Activated T-cell treated with anti-CD3 and anti-CD28 coated beads, Interleukin-2, amount 50 U/mL, for 4 hours (primary cell): Measurements from ENCODE around the gene ACOT7. TPM values are rescaled to one million over a fixed set of nuclear protein-coding genes. Genes with fewer than 3 reads are reported as not detected.

Source experiments
- ATAC-seq, 2 donors: fragments of 200-7000 bp; cut with Tn5 transposase; one replicate each; pipeline ENCODE4 v1.10.0; 2021
- DNase-seq: peaks from one replicate; pipeline ENCODE4 v3.0.0-alpha.2; 2020
- H3K27me3 Mint-ChIP-seq: one replicate; pipeline ENCODE4 v1.8.0; 2021; ENCODE audit warnings: low read depth, mixed read lengths
- H3K36me3 Mint-ChIP-seq: one replicate; pipeline ENCODE4 v1.8.0; 2022; ENCODE audit warnings: mixed read lengths; ENCODE audit not compliant: insufficient read depth
- H3K4me1 Mint-ChIP-seq: one replicate; pipeline ENCODE4 v1.8.0; 2021; ENCODE audit warnings: low read depth, mixed read lengths
- H3K4me3 Mint-ChIP-seq: one replicate; pipeline ENCODE4 v1.8.0; 2021; ENCODE audit warnings: mild to moderate bottlenecking, moderate library complexity, mixed read lengths
- H3K9me3 Mint-ChIP-seq: one replicate; pipeline ENCODE4 v1.8.0; 2021; ENCODE audit warnings: mixed read lengths
- total RNA-seq, 3 donors: library from RNA; stranded (reverse); gene quantifications; one replicate each; pipeline ENCODE4 v1.2.1, GENCODE V29; 2021

Gene ACOT7
- total RNA-seq, 3 donors from 2014 or later, result 92.8 to 112 (median 101) TPM

- ATAC-seq (no peak), DNase-seq (no peak)
- H3K4me1 Mint-ChIP-seq, result peaks cover 3% of the 10 kb centered on the region
- H3K36me3 Mint-ChIP-seq, result peaks cover under 1% of the 10 kb centered on the region
- no peaks in the 10 kb centered on the region for H3K9me3 Mint-ChIP-seq
- H3K27me3 Mint-ChIP-seq, result no peaks in the 10 kb centered on the region
- H3K4me3 Mint-ChIP-seq, result no peak overlapping the region
Measured at GRCh38 chr1:6298940-6299465, 94.6 kb downstream of the ACOT7 start.

DNA sequence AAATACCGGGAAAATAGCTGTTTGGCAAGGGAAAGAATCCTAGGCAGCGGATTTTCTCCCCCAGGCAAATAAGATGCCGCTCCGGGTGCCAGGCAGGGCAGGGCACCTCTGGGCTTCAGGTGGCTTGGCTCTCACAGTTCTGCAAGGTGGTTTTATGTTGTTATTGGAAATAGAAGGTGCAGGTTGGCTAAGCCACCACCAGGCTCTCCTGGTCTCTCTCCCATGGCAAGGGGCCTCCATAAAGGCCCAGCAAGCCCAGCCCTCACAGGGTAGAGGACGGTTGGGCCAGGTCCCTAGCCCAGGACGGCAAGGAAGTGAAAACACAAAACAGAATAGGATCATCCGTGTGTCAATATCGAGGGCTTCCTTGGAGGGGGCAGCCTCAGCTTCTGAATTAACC, 95.0 kb downstream of the ACOT7 start:
- Mint-ChIP-seq H3K4me3 (no peak overlapping the region), H3K27me3 (no peaks in the 10 kb centered on the region), H3K9me3 (no peaks in the 10 kb centered on the region), H3K36me3 (peaks cover 3% of the 10 kb centered on the region), H3K4me1 (peaks cover 3% of the 10 kb centered on the region)
- no peak for ATAC-seq
- no peak for DNase-seq

DNA sequence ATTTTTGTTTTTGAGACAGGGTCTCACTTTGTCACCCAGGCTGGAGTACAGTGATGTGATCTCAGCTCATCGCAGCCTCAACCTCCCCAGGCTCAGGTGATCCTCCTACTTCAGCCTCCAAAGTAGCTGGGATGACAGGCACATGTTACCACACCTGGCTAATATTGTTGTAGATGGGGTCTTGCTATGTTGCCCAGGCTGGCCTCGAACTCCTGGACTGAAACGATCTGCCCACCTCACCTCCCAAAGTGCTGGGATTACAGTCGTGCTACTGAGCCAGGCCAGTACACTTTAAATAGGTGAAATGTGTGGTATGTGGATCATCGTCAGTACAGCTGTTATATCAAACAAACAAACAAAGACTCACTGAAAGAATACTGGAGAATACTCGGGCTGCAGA, 97.7 kb downstream of the ACOT7 start:
- peaks cover 3% of the 10 kb centered on the region for H3K36me3 Mint-ChIP-seq
- H3K4me1 Mint-ChIP-seq, result peaks cover 3% of the 10 kb centered on the region
- DNase-seq (no peak), ATAC-seq (no peak)
- no peaks in the 10 kb centered on the region for H3K27me3 Mint-ChIP-seq
- H3K4me3 Mint-ChIP-seq, result no peak overlapping the region
- H3K9me3 Mint-ChIP-seq, result no peaks in the 10 kb centered on the region

- Mint-ChIP-seq H3K4me3 (no peak overlapping the region), H3K4me1 (peaks cover 3% of the 10 kb centered on the region), H3K36me3 (peaks cover 3% of the 10 kb centered on the region), H3K27me3 (no peaks in the 10 kb centered on the region), H3K9me3 (no peaks in the 10 kb centered on the region)
- ATAC-seq (no peak), DNase-seq (no peak)
Measured at GRCh38 chr1:6294890-6295556, 98.5 kb downstream of the ACOT7 start.

DNA sequence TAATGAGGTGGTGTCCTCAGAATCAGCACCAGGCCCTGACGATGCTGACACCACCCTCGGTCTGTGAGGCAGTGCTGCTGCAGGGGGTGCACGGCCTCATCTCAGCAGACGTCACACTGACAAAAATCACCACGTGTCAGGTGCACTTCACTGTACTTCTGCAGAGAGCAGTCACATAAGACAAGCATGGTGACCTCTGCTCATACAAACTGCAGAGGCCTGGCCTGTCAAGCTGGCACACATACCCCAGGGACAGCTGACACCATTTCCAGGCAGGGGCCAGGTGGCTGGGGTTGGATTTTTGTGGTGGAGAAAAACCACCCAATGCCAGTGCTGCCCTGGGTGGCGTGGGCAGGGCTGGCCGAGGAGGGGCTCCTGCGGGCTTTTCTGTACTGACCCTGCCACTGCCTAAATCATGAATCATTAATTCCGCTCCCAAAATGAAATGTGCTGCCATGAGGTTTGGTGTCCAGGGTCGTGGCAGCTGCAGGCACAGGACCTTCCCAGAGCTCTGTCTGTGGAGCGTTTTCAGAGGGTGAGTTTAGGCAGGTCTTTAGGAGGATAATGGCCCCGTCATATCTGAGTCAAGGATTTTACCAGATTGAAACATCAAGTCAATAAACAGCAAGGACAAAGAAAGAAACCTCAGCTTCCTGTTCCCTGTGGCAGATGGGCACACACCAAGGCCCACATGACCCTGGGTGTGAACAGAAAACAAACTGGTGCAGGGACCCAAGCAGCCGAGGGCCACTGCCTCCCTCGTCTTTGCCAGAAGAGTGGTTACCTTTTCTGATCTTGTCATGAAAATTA, 99.3 kb downstream of the ACOT7 start:
- H3K27me3 Mint-ChIP-seq, result no peaks in the 10 kb centered on the region
- H3K4me1 Mint-ChIP-seq, result peaks cover 3% of the 10 kb centered on the region
- no peak for ATAC-seq
- H3K36me3 Mint-ChIP-seq, result peaks cover 3% of the 10 kb centered on the region
- no peaks in the 10 kb centered on the region for H3K9me3 Mint-ChIP-seq
- DNase-seq, result no peak
- H3K4me3 Mint-ChIP-seq, result no peak overlapping the region

DNA sequence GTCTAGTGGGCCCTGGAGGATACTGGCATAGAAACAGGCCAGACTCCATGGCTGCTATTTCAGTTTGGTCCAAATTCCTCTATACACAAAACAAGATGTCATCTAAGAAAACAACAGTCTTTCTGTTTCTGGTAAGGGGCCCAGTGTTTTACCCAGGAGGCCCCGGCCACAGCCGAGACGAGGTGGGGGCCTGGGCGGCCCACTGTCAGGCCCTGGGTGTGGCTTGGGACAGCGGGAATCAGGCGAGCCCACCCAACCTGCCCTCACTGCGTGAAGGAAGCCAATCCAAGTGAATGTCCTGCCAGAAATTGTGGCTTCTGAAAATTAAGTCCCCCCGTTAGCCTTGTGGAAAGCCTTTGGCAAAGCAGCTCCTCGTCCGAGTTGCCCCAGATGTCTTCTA, 101.5 kb downstream of the ACOT7 start:
- Mint-ChIP-seq H3K4me1 (peaks cover 3% of the 10 kb centered on the region), H3K4me3 (no peak overlapping the region), H3K9me3 (no peaks in the 10 kb centered on the region), H3K27me3 (no peaks in the 10 kb centered on the region), H3K36me3 (peaks cover 3% of the 10 kb centered on the region)
- ATAC-seq (no peak), DNase-seq (no peak)

DNA sequence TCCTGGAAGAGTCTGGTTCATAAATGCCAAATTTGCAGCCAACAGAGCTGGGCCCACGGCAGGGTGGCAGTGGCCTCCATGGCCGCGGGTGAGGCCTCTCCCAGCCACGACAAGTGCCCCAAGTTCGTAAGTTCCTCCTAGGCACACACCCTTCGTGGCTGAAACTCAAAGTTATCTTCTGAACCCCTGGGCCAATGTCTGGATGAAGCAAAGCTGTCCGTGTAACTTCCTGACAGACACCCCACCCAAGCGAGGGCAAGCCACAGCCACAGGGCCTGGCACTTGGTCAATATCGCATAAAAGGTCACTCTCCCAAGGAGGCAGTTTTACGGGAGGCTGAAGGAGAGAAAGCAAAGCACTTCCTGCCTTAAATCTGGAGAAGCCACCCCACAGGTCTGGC, 104.9 kb downstream of the ACOT7 start:
- no peaks in the 10 kb centered on the region for H3K36me3 Mint-ChIP-seq
- no peak overlapping the region for H3K4me3 Mint-ChIP-seq
- DNase-seq (no peak), ATAC-seq (no peak)
- no peaks in the 10 kb centered on the region for H3K9me3 Mint-ChIP-seq
- H3K27me3 Mint-ChIP-seq, result no peaks in the 10 kb centered on the region
- H3K4me1 Mint-ChIP-seq, result no peaks in the 10 kb centered on the region

GRCh38 chr1:6288026-6288425, 105.5 kb downstream of the ACOT7 start:
- no peak for ATAC-seq
- DNase-seq, result no peak
- Mint-ChIP-seq H3K27me3 (no peaks in the 10 kb centered on the region), H3K4me3 (no peak overlapping the region), H3K4me1 (no peaks in the 10 kb centered on the region), H3K36me3 (no peaks in the 10 kb centered on the region), H3K9me3 (no peaks in the 10 kb centered on the region)

DNA sequence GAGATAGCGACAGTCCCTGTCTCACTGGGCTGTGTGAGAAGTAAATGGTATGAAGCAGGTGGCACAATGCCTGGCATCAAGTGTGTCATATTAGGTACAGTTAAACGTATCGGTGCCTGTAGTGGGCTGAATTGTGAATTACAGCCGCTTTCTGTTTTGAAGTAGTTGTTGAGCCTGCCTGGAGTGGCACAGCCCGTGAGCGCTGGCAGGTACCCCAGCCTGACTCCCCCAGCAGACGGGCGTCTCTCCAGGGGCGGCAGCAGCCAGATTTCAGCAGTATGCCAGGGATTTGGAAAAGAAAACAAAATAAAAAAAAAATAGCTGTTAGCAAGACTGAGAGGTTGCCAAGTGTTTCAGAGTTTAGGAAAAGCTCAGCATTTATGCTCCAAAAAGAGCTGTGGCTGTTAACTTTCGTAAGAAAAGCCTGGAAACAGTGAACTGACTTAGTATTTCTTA, 106.1 kb downstream of the ACOT7 start:
- no peaks in the 10 kb centered on the region for H3K27me3 Mint-ChIP-seq
- ATAC-seq (no peak), DNase-seq (no peak)
- no peaks in the 10 kb centered on the region for H3K9me3 Mint-ChIP-seq
- no peak overlapping the region for H3K4me3 Mint-ChIP-seq
- H3K4me1 Mint-ChIP-seq, result no peaks in the 10 kb centered on the region
- H3K36me3 Mint-ChIP-seq, result no peaks in the 10 kb centered on the region

DNA sequence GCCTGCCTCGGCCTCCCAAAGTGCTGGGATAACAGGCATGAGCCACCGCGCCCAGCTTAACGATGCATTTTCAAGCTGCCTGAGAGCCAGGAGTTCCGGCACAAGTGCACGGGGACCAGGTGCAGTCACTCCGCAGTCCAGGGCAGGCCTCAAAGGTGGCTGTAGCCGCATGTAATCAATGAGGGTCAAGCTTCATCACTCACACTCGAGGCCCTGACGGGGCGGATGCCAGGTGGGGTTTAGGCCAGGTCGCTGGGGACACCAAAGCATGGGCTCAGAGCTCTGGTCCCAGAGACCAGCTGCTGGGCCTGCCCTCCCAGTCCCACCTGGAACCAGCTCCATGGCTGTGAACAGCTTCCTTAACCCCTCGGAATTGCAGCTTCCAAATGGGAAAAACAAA, 106.5 kb downstream of the ACOT7 start:
- Mint-ChIP-seq H3K4me3 (no peak overlapping the region), H3K27me3 (no peaks in the 10 kb centered on the region), H3K9me3 (no peaks in the 10 kb centered on the region), H3K36me3 (no peaks in the 10 kb centered on the region), H3K4me1 (no peaks in the 10 kb centered on the region)
- ATAC-seq (no peak), DNase-seq (no peak)

DNA sequence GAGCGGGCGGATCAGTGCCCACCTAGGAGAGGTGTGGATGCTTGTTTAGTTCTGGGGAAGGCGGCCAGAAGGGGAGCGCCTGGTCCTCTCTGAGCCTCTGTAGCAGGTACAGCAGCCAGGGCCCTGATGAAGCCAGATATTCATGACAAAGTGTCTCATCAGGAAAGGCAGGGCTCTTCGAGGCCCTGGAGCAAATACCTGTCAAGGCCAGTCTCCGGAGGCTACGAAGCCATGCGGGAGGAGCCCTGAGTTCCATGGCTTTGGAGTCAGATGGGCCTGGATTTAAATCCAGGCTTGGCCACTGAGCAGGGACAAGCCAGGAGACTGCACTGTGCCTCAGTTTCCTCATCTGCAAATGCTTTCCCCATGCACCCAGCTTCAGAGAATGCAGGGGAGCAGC, 107.3 kb downstream of the ACOT7 start:
- Mint-ChIP-seq H3K4me1 (no peaks in the 10 kb centered on the region), H3K27me3 (no peaks in the 10 kb centered on the region), H3K36me3 (no peaks in the 10 kb centered on the region), H3K4me3 (no peak overlapping the region), H3K9me3 (no peaks in the 10 kb centered on the region)
- no peak for DNase-seq
- no peak for ATAC-seq

GRCh38 chr1:6285336-6285735, 108.2 kb downstream of the ACOT7 start:
- Mint-ChIP-seq H3K9me3 (no peaks in the 10 kb centered on the region), H3K36me3 (no peaks in the 10 kb centered on the region), H3K27me3 (no peaks in the 10 kb centered on the region)

DNA sequence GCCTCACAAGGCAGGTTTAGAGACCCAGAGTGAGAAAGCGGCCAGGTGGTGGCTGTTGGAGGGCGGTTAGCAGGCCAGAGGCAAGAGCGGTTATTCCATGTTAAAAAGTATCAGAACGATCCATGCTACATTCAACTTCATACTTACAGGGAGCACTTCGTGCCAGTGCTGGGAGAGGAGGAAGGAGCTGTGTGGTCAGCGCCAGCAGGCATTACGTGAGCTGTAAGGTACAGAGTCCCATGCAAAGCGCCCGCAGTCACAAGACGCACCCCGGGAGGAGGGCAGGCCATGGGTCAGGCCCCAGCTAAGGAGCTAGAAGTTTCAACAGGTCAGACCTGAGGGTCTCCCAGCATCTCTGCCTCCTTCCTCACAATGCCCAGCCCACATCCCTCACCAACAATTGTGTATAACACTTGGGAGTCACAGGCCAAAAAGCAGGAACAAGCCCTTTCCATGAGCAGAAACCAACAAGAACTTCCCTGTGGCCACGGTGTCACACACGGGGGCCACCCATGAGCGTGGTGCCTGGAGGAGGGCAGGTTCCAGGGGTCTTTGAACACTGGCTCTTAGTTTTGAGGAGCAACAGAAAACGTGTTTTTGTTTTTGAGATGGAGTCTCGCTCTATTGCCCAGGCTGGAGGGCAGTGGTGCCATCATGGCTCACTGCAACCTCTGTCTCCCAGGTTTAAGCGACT, 110.8 kb downstream of the ACOT7 start:
- Mint-ChIP-seq H3K4me3 (no peak overlapping the region), H3K4me1 (no peaks in the 10 kb centered on the region), H3K9me3 (no peaks in the 10 kb centered on the region), H3K36me3 (no peaks in the 10 kb centered on the region), H3K27me3 (no peaks in the 10 kb centered on the region)
- ATAC-seq, result no peak
- DNase-seq, result no peak

More at GRCh38 chr1:6285336-6285735, 108.2 kb downstream of the ACOT7 start:
- Mint-ChIP-seq H3K4me3 (no peak overlapping the region), H3K4me1 (no peaks in the 10 kb centered on the region)
- DNase-seq (no peak), ATAC-seq (no peak)

- H3K4me3 Mint-ChIP-seq, result no peak overlapping the region
- no peak for DNase-seq
- H3K27me3 Mint-ChIP-seq, result no peaks in the 10 kb centered on the region
- no peak for ATAC-seq
- H3K4me1 Mint-ChIP-seq, result no peaks in the 10 kb centered on the region
- H3K36me3 Mint-ChIP-seq, result no peaks in the 10 kb centered on the region
- H3K9me3 Mint-ChIP-seq, result no peaks in the 10 kb centered on the region
Measured at GRCh38 chr1:6281511-6282402, 111.8 kb downstream of the ACOT7 start.
